HCT116 (cell line): ENCODE measurements around the gene ZSCAN23.

Source experiments
- EZH2phosphoT487 ChIP-seq: fragments of 200-600 bp; IDR thresholded peaks from 2 replicates; pipeline ENCODE4 v1.6.1; 2018; ENCODE audit warnings: antibody characterized with exemption, borderline replicate concordance
- TF ChIP-seq, protein P1 (sequence below), 3 experiments: fragments of 200-600 bp in 1 of 3; sonication (generic) in 1 of 3; IDR thresholded peaks in 2 of 3; conservative IDR thresholded peaks in 1 of 3; 2 replicates each; pipeline ENCODE4 v1.5.1; 2012 to 2017; ENCODE audit warnings: low read depth in 2 of 3, low read length in 2 of 3, antibody characterized with exemption in 1 of 3, borderline replicate concordance in 1 of 3, control low read depth in 1 of 3, mild to moderate bottlenecking in 1 of 3, mixed read lengths in 1 of 3, mixed run types in 1 of 3, moderate library complexity in 1 of 3; ENCODE audit not compliant: insufficient read depth in 1 of 3

DNA sequence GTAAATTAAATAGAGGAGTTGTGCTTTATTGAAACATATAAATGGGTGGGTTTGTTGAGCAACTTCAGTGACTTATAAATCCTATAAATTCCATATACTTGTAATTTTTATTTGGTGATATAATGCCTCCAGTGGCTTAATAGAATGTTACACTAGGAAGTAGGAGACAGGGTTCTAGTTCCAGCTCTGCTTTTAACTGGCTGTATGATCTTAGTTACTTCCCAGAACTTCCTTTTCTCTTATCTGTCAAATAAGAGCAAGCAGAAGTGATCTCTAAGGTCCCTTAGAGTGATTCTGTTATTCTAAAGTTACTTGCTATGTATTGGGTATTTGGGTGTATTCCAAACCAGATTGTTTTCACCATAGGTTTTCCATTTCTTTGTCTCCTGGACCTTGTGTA lies 10.2 kb downstream of the ZSCAN23 start:
- TF ChIP-seq EZH2phosphoT487: no peak
- TF ChIP-seq, protein P1, sequence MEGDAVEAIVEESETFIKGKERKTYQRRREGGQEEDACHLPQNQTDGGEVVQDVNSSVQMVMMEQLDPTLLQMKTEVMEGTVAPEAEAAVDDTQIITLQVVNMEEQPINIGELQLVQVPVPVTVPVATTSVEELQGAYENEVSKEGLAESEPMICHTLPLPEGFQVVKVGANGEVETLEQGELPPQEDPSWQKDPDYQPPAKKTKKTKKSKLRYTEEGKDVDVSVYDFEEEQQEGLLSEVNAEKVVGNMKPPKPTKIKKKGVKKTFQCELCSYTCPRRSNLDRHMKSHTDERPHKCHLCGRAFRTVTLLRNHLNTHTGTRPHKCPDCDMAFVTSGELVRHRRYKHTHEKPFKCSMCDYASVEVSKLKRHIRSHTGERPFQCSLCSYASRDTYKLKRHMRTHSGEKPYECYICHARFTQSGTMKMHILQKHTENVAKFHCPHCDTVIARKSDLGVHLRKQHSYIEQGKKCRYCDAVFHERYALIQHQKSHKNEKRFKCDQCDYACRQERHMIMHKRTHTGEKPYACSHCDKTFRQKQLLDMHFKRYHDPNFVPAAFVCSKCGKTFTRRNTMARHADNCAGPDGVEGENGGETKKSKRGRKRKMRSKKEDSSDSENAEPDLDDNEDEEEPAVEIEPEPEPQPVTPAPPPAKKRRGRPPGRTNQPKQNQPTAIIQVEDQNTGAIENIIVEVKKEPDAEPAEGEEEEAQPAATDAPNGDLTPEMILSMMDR (IDR thresholded peaks at IDR 0.05 in 2 of 3, conservative IDR thresholded peaks at IDR 0.05 in 1 of 3; ENCODE audit: borderline replicate concordance in 1 of 3, insufficient read depth in 1 of 3, low read depth in 2 of 3, low read length in 2 of 3): peak in 2 of 3 experiments; percentile 15 to 30; a peak in 1 of 6 replicates
